CD4-positive, alpha-beta T cell (primary cell): ENCODE results near the gene UBAC2. TPM values are rescaled to one million over a fixed set of nuclear protein-coding genes. Genes with fewer than 3 reads are reported as not detected.

Experiments
- ATAC-seq: fragments of 200-7000 bp; cut with Tn5 transposase; one replicate; pipeline ENCODE4 v1.10.0; 2022; ENCODE audit warnings: mild to moderate bottlenecking; ENCODE audit not compliant: poor library complexity
- CTCF ChIA-PET: fragments of 350-600 bp; sonication (Branson Sonifier 250); formaldehyde crosslinking; loops from one replicate; lab custom pipeline; 2021; ENCODE audit warnings: antibody characterized with exemption, inconsistent platforms; lab: Charles Lee
- POLR2A ChIA-PET: fragments of 350-600 bp; sonication (Branson Sonifier 250); formaldehyde crosslinking; loops from one replicate; lab custom pipeline; 2021; ENCODE audit warnings: antibody characterized with exemption, inconsistent platforms; lab: Charles Lee
- DNase-seq, 14 experiments: peaks; one replicate each; pipeline ENCODE4 v3.0.0-alpha.2; 2013 to 2020; ENCODE audit warnings: mixed read lengths in 2 of 14
- H3K27ac ChIP-seq, 2 donors: one replicate each; pipeline versions ENCODE4 v1.5.1 to v1.7.0; 2013; ENCODE audit warnings: low read length in 2 of 2, low read depth in 1 of 2, mild to moderate bottlenecking in 1 of 2
- H3K27me3 ChIP-seq, 2 experiments: 1 replicate in 1 of 2; 2 replicates in 1 of 2; pipeline versions ENCODE4 v1.6.1 to v1.7.0; 2013; ENCODE audit warnings: low read length in 2 of 2, control low read depth in 1 of 2, mild to moderate bottlenecking in 1 of 2, moderate library complexity in 1 of 2; ENCODE audit not compliant: insufficient read depth in 2 of 2, control insufficient read depth in 1 of 2
- H3K36me3 ChIP-seq: one replicate; pipeline ENCODE4 v1.6.1; 2013; ENCODE audit warnings: low read length, control low read depth; ENCODE audit not compliant: insufficient read depth
- H3K4me1 ChIP-seq: one replicate; pipeline ENCODE4 v1.6.1; 2013; ENCODE audit warnings: low read length, control low read depth; ENCODE audit not compliant: insufficient read depth
- H3K4me3 ChIP-seq: one replicate; pipeline ENCODE4 v1.5.1; 2013; ENCODE audit warnings: mild to moderate bottlenecking, low read length, moderate library complexity
- H3K9me3 ChIP-seq, 2 experiments: 1 replicate in 1 of 2; 2 replicates in 1 of 2; pipeline versions ENCODE4 v1.6.1 to v1.7.0; 2013; ENCODE audit warnings: low read length in 2 of 2, mild to moderate bottlenecking in 2 of 2, control low read depth in 1 of 2, moderate library complexity in 1 of 2; ENCODE audit not compliant: control insufficient read depth in 1 of 2, insufficient read depth in 1 of 2
- H3K27ac Mint-ChIP-seq: one replicate; pipeline ENCODE4 v1.8.0; 2020; ENCODE audit warnings: mixed read lengths
- H3K27me3 Mint-ChIP-seq: one replicate; pipeline ENCODE4 v1.8.0; 2021; ENCODE audit warnings: mixed read lengths
- H3K36me3 Mint-ChIP-seq: one replicate; pipeline ENCODE4 v1.8.0; 2021; ENCODE audit warnings: low read depth, mixed read lengths
- H3K4me1 Mint-ChIP-seq: one replicate; pipeline ENCODE4 v1.8.0; 2021; ENCODE audit warnings: low read depth, mixed read lengths
- H3K4me3 Mint-ChIP-seq: one replicate; pipeline ENCODE4 v1.8.0; 2020; ENCODE audit warnings: mild to moderate bottlenecking, mixed read lengths
- H3K9me3 Mint-ChIP-seq: one replicate; pipeline ENCODE4 v1.8.0; 2020; ENCODE audit warnings: mixed read lengths
- intact Hi-C, 2 experiments: fragments of 100-400 bp; cut with DNase I in 1 of 2; cut with micrococcal nuclease in 1 of 2; formaldehyde crosslinking; loops; one replicate each; pipeline versions ENCODE4 v1.15.1 to v1.9.0; 2023 to 2025; cut with DNase I, micrococcal nuclease
- total RNA-seq, 174 experiments: library from RNA in 2 of 174; stranded (reverse) in 2 of 174; gene quantifications; one replicate each; pipeline ENCODE4 v1.2.3 and lab custom pipeline; 2021 to 2026
- TF ChIP-seq, protein P1 (sequence below): fragments of 200-600 bp; IDR thresholded peaks from one replicate; pipeline ENCODE4 v1.8.0; 2022; ENCODE audit warnings: antibody characterized with exemption, mild to moderate bottlenecking

Gene UBAC2
- total RNA-seq, 2 experiments from 2014 or later = 59.8 to 67.4 TPM

DNA sequence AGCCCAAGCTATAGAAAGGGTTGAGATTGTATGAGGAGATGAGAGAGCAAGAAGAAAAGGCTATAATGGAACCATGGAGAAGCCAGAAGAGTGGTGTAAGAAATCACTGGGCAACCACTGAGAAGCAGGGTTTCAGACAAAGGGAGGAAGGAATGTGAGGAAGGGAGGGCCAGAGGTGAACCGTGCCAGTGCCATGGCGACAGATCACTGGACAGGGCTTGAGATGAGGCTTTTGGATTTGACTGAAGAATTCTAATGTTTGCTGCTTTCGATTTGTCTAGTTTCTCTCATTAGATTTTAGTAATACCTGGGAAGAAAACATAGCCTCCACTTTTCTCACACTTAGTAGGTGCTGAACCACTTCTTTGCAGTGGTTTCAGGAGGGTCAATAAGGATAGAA, 112.8 kb downstream of the UBAC2 start:
- H3K27ac Mint-ChIP-seq = peak overlapping the region; percentile 89
- H3K9me3 Mint-ChIP-seq = no peaks in the 10 kb centered on the region
- ATAC-seq = no peak
- peaks cover 79% of the 10 kb centered on the region for H3K4me1 ChIP-seq
- H3K9me3 ChIP-seq = no peaks in the 10 kb centered on the region
- CTCF ChIA-PET = no interaction called here
- H3K4me3 ChIP-seq = no peak overlapping the region
- intact Hi-C loops = no loop called here
- H3K36me3 ChIP-seq = no peaks in the 10 kb centered on the region
- no peaks in the 10 kb centered on the region for H3K27me3 ChIP-seq
- H3K4me1 Mint-ChIP-seq = peaks cover 88% of the 10 kb centered on the region
- H3K27me3 Mint-ChIP-seq = no peaks in the 10 kb centered on the region
- H3K36me3 Mint-ChIP-seq = peaks cover 21% of the 10 kb centered on the region
- H3K27ac ChIP-seq = peak overlapping the region; percentile 88 to 89
- POLR2A ChIA-PET = interaction anchor here (1.1 to 2.6 kb wide), 2 partner anchors 39 to 74 kb away, joined by 3 to 13 read pairs; no protein-coding TSS in a partner anchor
- TF ChIP-seq, protein P1, sequence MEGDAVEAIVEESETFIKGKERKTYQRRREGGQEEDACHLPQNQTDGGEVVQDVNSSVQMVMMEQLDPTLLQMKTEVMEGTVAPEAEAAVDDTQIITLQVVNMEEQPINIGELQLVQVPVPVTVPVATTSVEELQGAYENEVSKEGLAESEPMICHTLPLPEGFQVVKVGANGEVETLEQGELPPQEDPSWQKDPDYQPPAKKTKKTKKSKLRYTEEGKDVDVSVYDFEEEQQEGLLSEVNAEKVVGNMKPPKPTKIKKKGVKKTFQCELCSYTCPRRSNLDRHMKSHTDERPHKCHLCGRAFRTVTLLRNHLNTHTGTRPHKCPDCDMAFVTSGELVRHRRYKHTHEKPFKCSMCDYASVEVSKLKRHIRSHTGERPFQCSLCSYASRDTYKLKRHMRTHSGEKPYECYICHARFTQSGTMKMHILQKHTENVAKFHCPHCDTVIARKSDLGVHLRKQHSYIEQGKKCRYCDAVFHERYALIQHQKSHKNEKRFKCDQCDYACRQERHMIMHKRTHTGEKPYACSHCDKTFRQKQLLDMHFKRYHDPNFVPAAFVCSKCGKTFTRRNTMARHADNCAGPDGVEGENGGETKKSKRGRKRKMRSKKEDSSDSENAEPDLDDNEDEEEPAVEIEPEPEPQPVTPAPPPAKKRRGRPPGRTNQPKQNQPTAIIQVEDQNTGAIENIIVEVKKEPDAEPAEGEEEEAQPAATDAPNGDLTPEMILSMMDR = no peak
- DNase-seq = no peak
- H3K4me3 Mint-ChIP-seq = peak overlapping the region; percentile 74

DNA sequence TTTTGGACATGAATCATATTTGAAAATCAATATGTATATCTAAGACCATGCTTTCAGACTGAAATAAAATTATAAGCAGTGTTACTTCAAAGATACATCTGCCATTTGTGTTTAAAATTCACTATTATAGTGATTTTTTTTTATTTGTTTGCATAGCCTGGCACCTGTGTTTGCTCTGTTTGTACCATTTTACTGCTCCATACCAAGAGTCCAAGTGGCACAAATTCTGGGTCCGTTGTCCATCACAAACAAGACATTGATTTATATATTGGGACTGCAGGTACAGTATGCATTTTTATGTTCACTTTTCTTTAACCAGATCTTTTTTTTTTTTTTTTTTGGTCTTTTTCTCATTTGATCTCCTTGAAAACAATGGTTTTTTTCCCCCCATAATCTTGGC, 113.3 kb downstream of the UBAC2 start:
- ATAC-seq (no peak), DNase-seq (no peak)
- H3K4me1 ChIP-seq = peaks cover 75% of the 10 kb centered on the region
- Mint-ChIP-seq H3K27me3 (no peaks in the 10 kb centered on the region), H3K9me3 (no peaks in the 10 kb centered on the region), H3K4me1 (peaks cover 83% of the 10 kb centered on the region), H3K4me3 (peak overlapping the region; percentile 61), H3K36me3 (peaks cover 23% of the 10 kb centered on the region), H3K27ac (peak overlapping the region; percentile 89)
- TF ChIP-seq, protein P1 = no peak
- POLR2A ChIA-PET = interaction anchor here (0.7 to 2.3 kb wide), 28 partner anchors 9 to 292 kb away, joined by 3 to 58 read pairs (median 5); partner anchors contain the start of genes CLYBL, GPR183 and UBAC2
- peak overlapping the region; percentile 50 for H3K4me3 ChIP-seq
- intact Hi-C loops = loop anchor here in 1 of 2 experiments (1.0 to 2.0 kb wide), 4 partner anchors 8 to 43 kb away; no protein-coding TSS in a partner anchor
- CTCF ChIA-PET = interaction anchor here (0.8 to 2.0 kb wide), 8 partner anchors 10 to 123 kb away, joined by 3 to 19 read pairs (median 4); no protein-coding TSS in a partner anchor
- H3K27me3 ChIP-seq = no peaks in the 10 kb centered on the region
- peak overlapping the region; percentile 88 to 89 for H3K27ac ChIP-seq
- H3K9me3 ChIP-seq = no peaks in the 10 kb centered on the region
- H3K36me3 ChIP-seq = peaks cover 2% of the 10 kb centered on the region

DNA sequence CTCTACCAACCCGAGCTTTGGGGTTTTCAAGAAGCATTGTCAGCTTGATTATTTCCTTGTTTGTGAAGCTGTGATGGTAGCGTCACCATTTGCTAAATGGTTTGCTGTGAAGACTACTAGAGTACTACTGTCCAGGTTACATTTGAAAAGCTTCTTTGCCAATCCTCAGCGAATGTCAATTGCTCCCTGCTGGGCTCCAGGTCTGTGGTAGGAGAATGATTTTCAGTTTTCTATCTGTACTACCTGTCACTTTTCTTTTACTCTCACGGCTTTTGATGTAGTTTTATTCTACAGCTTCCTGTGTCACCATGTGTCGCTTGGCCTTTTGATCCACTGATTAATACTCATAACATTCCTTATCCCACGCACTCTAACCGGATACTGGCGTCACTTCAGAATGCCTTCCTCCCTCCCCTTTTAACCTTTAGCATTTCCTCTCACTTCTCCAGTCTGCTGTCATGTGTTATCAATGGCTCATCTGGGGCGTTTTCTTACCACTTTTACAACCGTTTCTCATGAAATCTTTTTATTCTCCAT, 114.1 kb downstream of the UBAC2 start:
- DNase-seq = peak in 7 of 14 experiments; percentile 26 to 92 (median 73)
- H3K27ac Mint-ChIP-seq = peak overlapping the region; percentile 89

More for the DNA sequence above, 114.1 kb downstream of the UBAC2 start:
- intact Hi-C loops = loop anchor here (1.0 to 5.0 kb wide), 5 partner anchors 8 to 42 kb away; no protein-coding TSS in a partner anchor
- peaks cover 72% of the 10 kb centered on the region for H3K4me1 ChIP-seq
- Mint-ChIP-seq H3K4me3 (peak overlapping the region; percentile 61), H3K9me3 (no peaks in the 10 kb centered on the region), H3K27me3 (no peaks in the 10 kb centered on the region), H3K36me3 (peaks cover 30% of the 10 kb centered on the region), H3K4me1 (peaks cover 85% of the 10 kb centered on the region)
- peak; percentile 83 for ATAC-seq
- TF ChIP-seq, protein P1 = no peak
- no peaks in the 10 kb centered on the region for H3K9me3 ChIP-seq
- peaks cover 8% of the 10 kb centered on the region for H3K36me3 ChIP-seq
- H3K27me3 ChIP-seq = no peaks in the 10 kb centered on the region
- peak overlapping the region; percentile 50 for H3K4me3 ChIP-seq
- CTCF ChIA-PET = interaction anchor here (0.5 to 2.0 kb wide), 11 partner anchors 9 to 368 kb away, joined by 3 to 19 read pairs (median 3); partner anchors contain the start of gene GPR183
- POLR2A ChIA-PET = interaction anchor here (0.7 to 2.3 kb wide), 29 partner anchors 8 to 291 kb away, joined by 3 to 58 read pairs (median 5); partner anchors contain the start of genes CLYBL, GPR183 and UBAC2
- H3K27ac ChIP-seq = peak overlapping the region; percentile 88 to 89
